IMR-90 (cell line): Measurements from ENCODE around the gene FUT8. TPM values are rescaled to one million over a fixed set of nuclear protein-coding genes. Genes with fewer than 3 reads are reported as not detected.

ENCODE experiments used
- ATAC-seq: fragments of 200-7000 bp; cut with Tn5 transposase; 2 replicates; pipeline ENCODE4 v1.9.1; 2020; ENCODE audit warnings: low read depth, mild to moderate bottlenecking, moderate library complexity
- BruUV-seq: library from RNA; stranded (reverse); fragments of 400-500 nt; replicated peaks from 2 replicates; lab custom pipeline; 2021; lab: Mats Ljungman, UMichigan
- CTCF ChIA-PET: fragments of 300-600 bp; formaldehyde crosslinking; extraction: SDS; loops from one replicate; lab custom pipeline; 2021; ENCODE audit warnings: antibody characterized with exemption; lab: Yijun Ruan, JAX
- POLR2A ChIA-PET: fragments of 300-600 bp; sonication (Branson Sonifier 250); formaldehyde crosslinking; loops from one replicate; lab custom pipeline; 2022; ENCODE audit warnings: antibody characterized with exemption; ENCODE audit not compliant: unreplicated experiment; lab: Charles Lee
- DNase-seq: peaks from one replicate; pipeline ENCODE4 v3.0.0; 2013
- H2AFZ ChIP-seq: replicated peaks from 2 replicates; pipeline ENCODE3; 2013; ENCODE audit warnings: low read length, mild to moderate bottlenecking; ENCODE audit not compliant: poor library complexity
- H2AK5ac ChIP-seq: 2 replicates; pipeline ENCODE4 v1.6.1; 2013; ENCODE audit warnings: low read depth, low read length, inconsistent platforms
- H2AK9ac ChIP-seq: replicated peaks from 2 replicates; pipeline ENCODE3; 2013; ENCODE audit warnings: mild to moderate bottlenecking, low read depth, low read length, moderate library complexity; ENCODE audit not compliant: poor library complexity
- H2BK120ac ChIP-seq: 2 replicates; pipeline ENCODE4 v1.6.1; 2013; ENCODE audit warnings: low read depth, low read length, inconsistent platforms
- H2BK15ac ChIP-seq: 3 replicates; pipeline ENCODE4 v1.6.1; 2013; ENCODE audit warnings: low read depth, low read length, inconsistent platforms
- H2BK20ac ChIP-seq: 2 replicates; pipeline ENCODE4 v1.6.1; 2013; ENCODE audit warnings: low read depth, mild to moderate bottlenecking, inconsistent platforms, low read length, moderate library complexity
- H2BK5ac ChIP-seq: 2 replicates; pipeline ENCODE4 v1.6.1; 2013; ENCODE audit warnings: mild to moderate bottlenecking, low read depth, low read length, inconsistent platforms; ENCODE audit not compliant: poor library complexity, severe bottlenecking
- H3K14ac ChIP-seq: replicated peaks from 2 replicates; pipeline ENCODE4 v1.6.1; 2013; ENCODE audit warnings: low read depth, low read length, inconsistent platforms
- H3K18ac ChIP-seq: 2 replicates; pipeline ENCODE4 v1.6.1; 2013; ENCODE audit warnings: low read depth, low read length, control low read depth
- H3K23ac ChIP-seq: 2 replicates; pipeline ENCODE4 v1.6.1; 2013; ENCODE audit warnings: low read depth, low read length, inconsistent platforms
- H3K27ac ChIP-seq: 2 replicates; pipeline ENCODE4 v1.5.1; 2013; ENCODE audit warnings: mild to moderate bottlenecking, control low read depth, low read length; ENCODE audit not compliant: insufficient read depth
- H3K27me3 ChIP-seq: 2 replicates; pipeline ENCODE4 v1.6.1; 2013; ENCODE audit warnings: low read length; ENCODE audit not compliant: control insufficient read depth, insufficient read depth
- H3K36me3 ChIP-seq: 2 replicates; pipeline ENCODE4 v1.6.1; 2013; ENCODE audit warnings: low read length, mixed read lengths; ENCODE audit not compliant: control insufficient read depth, insufficient read depth
- H3K4ac ChIP-seq: 2 replicates; pipeline ENCODE4 v1.6.1; 2013; ENCODE audit warnings: low read depth, low read length, inconsistent platforms
- H3K4me1 ChIP-seq: 2 replicates; pipeline ENCODE4 v1.6.1; 2013; ENCODE audit warnings: low read length, mixed read lengths; ENCODE audit not compliant: control insufficient read depth, insufficient read depth
- H3K4me2 ChIP-seq: 2 replicates; pipeline ENCODE4 v1.6.1; 2013; ENCODE audit warnings: low read depth, mild to moderate bottlenecking, control low read depth, low read length, moderate library complexity
- H3K4me3 ChIP-seq: 2 replicates; pipeline ENCODE4 v1.5.1; 2013; ENCODE audit warnings: low read depth, mild to moderate bottlenecking, control low read depth, low read length, moderate library complexity; ENCODE audit not compliant: insufficient read depth
- H3K56ac ChIP-seq: 2 replicates; pipeline ENCODE4 v1.6.1; 2013; ENCODE audit warnings: low read length, inconsistent platforms; ENCODE audit not compliant: insufficient read depth; ENCODE audit errors: extremely low read depth
- H3K79me1 ChIP-seq, 2 experiments: 2 replicates each; pipeline ENCODE4 v1.6.1; 2013; ENCODE audit warnings: low read length in 2 of 2, inconsistent platforms in 1 of 2, low read depth in 1 of 2
- H3K9ac ChIP-seq: 2 replicates; pipeline ENCODE4 v1.6.1; 2013; ENCODE audit warnings: low read depth, low read length, control low read depth
- H3K9me1 ChIP-seq: 2 replicates; pipeline ENCODE4 v1.6.1; 2013; ENCODE audit warnings: low read length, inconsistent platforms; ENCODE audit not compliant: insufficient read depth
- H3K9me3 ChIP-seq: 2 replicates; pipeline ENCODE4 v1.6.1; 2013; ENCODE audit warnings: low read length; ENCODE audit not compliant: control insufficient read depth, insufficient read depth
- H4K20me1 ChIP-seq: 2 replicates; pipeline ENCODE4 v1.6.1; 2013; ENCODE audit warnings: low read length, inconsistent platforms; ENCODE audit not compliant: insufficient read depth
- H4K5ac ChIP-seq: 2 replicates; pipeline ENCODE4 v1.6.1; 2013; ENCODE audit warnings: mild to moderate bottlenecking, low read depth, low read length, control low read depth
- H4K8ac ChIP-seq, 2 experiments: 2 replicates each; pipeline ENCODE4 v1.6.1; 2013; ENCODE audit warnings: low read depth in 2 of 2, low read length in 2 of 2, control low read depth in 1 of 2, inconsistent platforms in 1 of 2
- H4K91ac ChIP-seq: 2 replicates; pipeline ENCODE4 v1.6.1; 2013; ENCODE audit warnings: low read depth, low read length, inconsistent platforms; ENCODE audit not compliant: insufficient read depth
- BHLHE40 ChIP-seq: fragments of 150-350 bp; IDR thresholded peaks from 2 replicates; pipeline ENCODE4 v1.6.1; 2016; ENCODE audit warnings: mild to moderate bottlenecking, low read depth, low read length
- CEBPB ChIP-seq: IDR thresholded peaks from 2 replicates; pipeline ENCODE4 v1.6.1; 2012; ENCODE audit warnings: low read depth, low read length, improper control_type of control experiment
- CHD1 ChIP-seq: IDR thresholded peaks from 2 replicates; pipeline ENCODE4 v1.6.1; 2012; ENCODE audit warnings: low read depth, low read length, improper control_type of control experiment
- ELK1 ChIP-seq: fragments of 150-350 bp; IDR thresholded peaks from 2 replicates; pipeline ENCODE4 v1.6.1; 2016; ENCODE audit warnings: low read depth, mild to moderate bottlenecking, low read length, moderate library complexity, borderline replicate concordance
- FOS ChIP-seq: fragments of 150-350 bp; IDR thresholded peaks from 2 replicates; pipeline ENCODE4 v1.6.1; 2016; ENCODE audit warnings: low read depth, low read length
- MAFK ChIP-seq: IDR thresholded peaks from 2 replicates; pipeline ENCODE4 v1.6.1; 2012; ENCODE audit warnings: low read depth, low read length, improper control_type of control experiment
- MAZ ChIP-seq: IDR thresholded peaks from 2 replicates; pipeline ENCODE4 v1.6.1; 2012; ENCODE audit warnings: low read depth, mild to moderate bottlenecking, low read length, improper control_type of control experiment, moderate library complexity, borderline replicate concordance
- MXI1 ChIP-seq: IDR thresholded peaks from 2 replicates; pipeline ENCODE4 v1.6.1; 2012; ENCODE audit warnings: low read depth, mild to moderate bottlenecking, low read length, moderate library complexity, borderline replicate concordance
- NFE2L2 ChIP-seq: fragments of 150-350 bp; IDR thresholded peaks from 2 replicates; pipeline ENCODE4 v1.6.1; 2016; ENCODE audit warnings: low read depth, mild to moderate bottlenecking, low read length
- POLR2A ChIP-seq: IDR thresholded peaks from 2 replicates; pipeline ENCODE4 v1.6.1; 2012; ENCODE audit warnings: mild to moderate bottlenecking, low read depth, low read length
- RAD21 ChIP-seq: IDR thresholded peaks from 2 replicates; pipeline ENCODE4 v1.6.1; 2012; ENCODE audit warnings: low read length, improper control_type of control experiment
- RCOR1 ChIP-seq: IDR thresholded peaks from 2 replicates; pipeline ENCODE4 v1.6.1; 2012; ENCODE audit warnings: mild to moderate bottlenecking, low read length, improper control_type of control experiment; ENCODE audit not compliant: insufficient replicate concordance
- RFX5 ChIP-seq: IDR thresholded peaks from 2 replicates; pipeline ENCODE4 v1.8.0; 2012; ENCODE audit warnings: low read depth, mild to moderate bottlenecking, low read length, moderate library complexity
- SMC3 ChIP-seq: fragments of 150-350 bp; IDR thresholded peaks from 2 replicates; pipeline ENCODE4 v1.6.1; 2016; ENCODE audit warnings: low read depth, mild to moderate bottlenecking, antibody characterized with exemption, low read length, moderate library complexity
- USF2 ChIP-seq: fragments of 150-350 bp; IDR thresholded peaks from 2 replicates; pipeline ENCODE4 v1.6.1; 2017; ENCODE audit warnings: mild to moderate bottlenecking, antibody characterized with exemption, low read length, low read depth
- WGBS, 2 experiments: methylation state at CpG; one replicate each; pipeline versions ENCODE4 v1.1.5 to v1.1.7; 2013; ENCODE audit warnings: missing lambda C conversion rate in 2 of 2; ENCODE audit not compliant: insufficient read length in 1 of 2; ENCODE audit errors: extremely low coverage in 2 of 2; 5-methylcytosine and 5-hydroxymethylcytosine counted together
- dilution Hi-C: fragments of 300-500 bp; cut with HindIII; formaldehyde crosslinking; loops from one replicate; pipeline ENCODE4 v1.14.3; 2018; ENCODE audit warnings: low sequenced_read_pairs; ENCODE audit not compliant: unreplicated experiment
- in situ Hi-C: fragments of 300-500 bp; cut with MboI; formaldehyde crosslinking; loops from 3 replicates; pipeline ENCODE4 v1.14.3; 2019; ENCODE audit warnings: low sequenced_read_pairs, inconsistent platforms, mixed read lengths
- intact Hi-C: fragments of 100-400 bp; cut with micrococcal nuclease; formaldehyde crosslinking; loops from 2 replicates; pipeline ENCODE4 v1.10.0; 2022
- polyA plus RNA-seq, 3 experiments: library from polyadenylated mRNA; depleted of rRNA; stranded (reverse); fragments of >200 nt; gene quantifications; 2 replicates each; pipeline ENCODE4 v1.2.3, GENCODE V29; 2012; ENCODE audit warnings: low replicate concordance in 1 of 3
- total RNA-seq: library from RNA; depleted of rRNA; stranded (reverse); fragments of >200 nt; gene quantifications from 2 replicates; pipeline ENCODE4 v1.2.3, GENCODE V29; 2012
- TF ChIP-seq, protein P1 (sequence below): conservative IDR thresholded peaks from 2 replicates; pipeline ENCODE4 v1.5.1; 2012; ENCODE audit warnings: mild to moderate bottlenecking, low read depth, low read length, improper control_type of control experiment

The FUT8 gene
- total and polyA plus RNA-seq, 2 of the 4 experiments (the other 2 are of a cell fraction): 15.6 to 72.9 TPM

DNA sequence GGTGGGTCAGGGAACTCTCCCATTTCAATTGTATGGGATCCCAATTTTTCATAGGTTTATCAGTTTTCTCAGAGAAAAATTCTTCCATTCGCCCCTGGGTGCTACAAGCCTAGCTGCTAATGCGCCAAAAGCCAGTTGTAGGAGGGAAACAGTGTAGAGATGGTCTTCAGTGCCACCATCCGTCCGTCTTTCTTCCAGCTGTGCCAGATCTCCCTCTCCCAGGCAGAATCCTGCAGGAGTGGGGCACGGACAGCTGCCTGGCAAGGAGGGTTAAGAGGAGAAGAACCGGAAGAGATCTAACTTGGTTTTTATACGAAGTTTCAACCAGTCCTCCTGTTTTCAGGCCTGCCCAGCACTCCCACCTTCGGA lies 38.9 kb upstream of the FUT8 start:
- no peak overlapping the region for H4K91ac ChIP-seq
- H3K18ac ChIP-seq: no peak overlapping the region
- DNase-seq (no peak), ATAC-seq (no peak)
- no peak overlapping the region for H2BK120ac ChIP-seq
- intact Hi-C loops: no loop called here
- no peak overlapping the region for H3K4ac ChIP-seq
- H3K4me2 ChIP-seq: no peak overlapping the region; the same call in 1 of the 2 replicates
- no peaks in the 10 kb centered on the region for H3K9me3 ChIP-seq
- H2AK5ac ChIP-seq: no peak overlapping the region
- WGBS, 2 experiments: 92% methylated on average over 2 of the region's 8 CpGs; no CpG with 5 or more reads in 1 of the 2 experiments
- no peaks in the 10 kb centered on the region for H4K20me1 ChIP-seq
- no peaks in the 10 kb centered on the region for H3K27me3 ChIP-seq
- no peak overlapping the region for H4K5ac ChIP-seq
- H3K9me1 ChIP-seq: no peaks in the 10 kb centered on the region
- no peak overlapping the region for H3K4me3 ChIP-seq
- no peak overlapping the region for H2AK9ac ChIP-seq
- no peak overlapping the region for H2BK5ac ChIP-seq
- no peak overlapping the region for H3K27ac ChIP-seq
- no peak overlapping the region for H2BK20ac ChIP-seq
- in situ Hi-C loops: no loop called here
- no TSS peak for BruUV-seq
- CTCF ChIA-PET: no interaction called here
- no peak overlapping the region for H4K8ac ChIP-seq
- no peaks in the 10 kb centered on the region; the same call in 1 of the 2 replicates for H3K4me1 ChIP-seq
- POLR2A ChIA-PET: no interaction called here
- H3K23ac ChIP-seq: no peak overlapping the region
- H2AFZ ChIP-seq: peak overlapping the region; percentile 44
- H3K9ac ChIP-seq: no peak overlapping the region; the same call in 1 of the 2 replicates
- no peaks in the 10 kb centered on the region for H3K79me1 ChIP-seq
- TF ChIP-seq MAZ: no peak
- TF ChIP-seq BHLHE40: no peak
- no peak for TF ChIP-seq MXI1
- TF ChIP-seq USF2: no peak
- no peak for TF ChIP-seq CEBPB
- TF ChIP-seq SMC3: no peak
- TF ChIP-seq RFX5: no peak
- no peak for TF ChIP-seq RCOR1
- no peak for TF ChIP-seq ELK1
- no peak for TF ChIP-seq POLR2A
- TF ChIP-seq CHD1: no peak
- TF ChIP-seq FOS: no peak
- no peak for TF ChIP-seq RAD21
- no peak for TF ChIP-seq MAFK
- TF ChIP-seq, protein P1, sequence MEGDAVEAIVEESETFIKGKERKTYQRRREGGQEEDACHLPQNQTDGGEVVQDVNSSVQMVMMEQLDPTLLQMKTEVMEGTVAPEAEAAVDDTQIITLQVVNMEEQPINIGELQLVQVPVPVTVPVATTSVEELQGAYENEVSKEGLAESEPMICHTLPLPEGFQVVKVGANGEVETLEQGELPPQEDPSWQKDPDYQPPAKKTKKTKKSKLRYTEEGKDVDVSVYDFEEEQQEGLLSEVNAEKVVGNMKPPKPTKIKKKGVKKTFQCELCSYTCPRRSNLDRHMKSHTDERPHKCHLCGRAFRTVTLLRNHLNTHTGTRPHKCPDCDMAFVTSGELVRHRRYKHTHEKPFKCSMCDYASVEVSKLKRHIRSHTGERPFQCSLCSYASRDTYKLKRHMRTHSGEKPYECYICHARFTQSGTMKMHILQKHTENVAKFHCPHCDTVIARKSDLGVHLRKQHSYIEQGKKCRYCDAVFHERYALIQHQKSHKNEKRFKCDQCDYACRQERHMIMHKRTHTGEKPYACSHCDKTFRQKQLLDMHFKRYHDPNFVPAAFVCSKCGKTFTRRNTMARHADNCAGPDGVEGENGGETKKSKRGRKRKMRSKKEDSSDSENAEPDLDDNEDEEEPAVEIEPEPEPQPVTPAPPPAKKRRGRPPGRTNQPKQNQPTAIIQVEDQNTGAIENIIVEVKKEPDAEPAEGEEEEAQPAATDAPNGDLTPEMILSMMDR: no peak
- no peak for TF ChIP-seq NFE2L2
- dilution Hi-C loops: no loop called here
- H3K36me3 ChIP-seq: no peaks in the 10 kb centered on the region
- no peak overlapping the region for H2BK15ac ChIP-seq
- no peak overlapping the region for H3K56ac ChIP-seq
- no peak overlapping the region for H3K14ac ChIP-seq
